Mucosa of descending colon (tissue), 3 donors: Measurements from ENCODE around the gene TMEM128. TPM values are rescaled to one million over a fixed set of nuclear protein-coding genes. Genes with fewer than 3 reads are reported as not detected.

Experiments
- ATAC-seq: fragments of 200-7000 bp; cut with Tn5 transposase; one replicate; pipeline ENCODE4 v1.9.1; 2020; ENCODE audit warnings: mild to moderate bottlenecking, moderate library complexity
- DNase-seq, 3 donors: peaks; one replicate each; pipeline ENCODE4 v3.0.0-alpha.2; 2020
- H3K36me3 ChIP-seq: fragments of 200-600 bp; one replicate; pipeline ENCODE4 v1.8.0; 2021; ENCODE audit warnings: low read depth, mild to moderate bottlenecking
- H3K4me1 ChIP-seq: fragments of 200-600 bp; one replicate; pipeline ENCODE4 v1.8.0; 2021; ENCODE audit warnings: low read depth, mild to moderate bottlenecking
- H3K4me3 ChIP-seq: fragments of 200-600 bp; one replicate; pipeline ENCODE4 v1.8.0; 2021; ENCODE audit warnings: mild to moderate bottlenecking
- H3K9me3 ChIP-seq: fragments of 200-600 bp; one replicate; pipeline ENCODE4 v1.8.0; 2021; ENCODE audit warnings: mild to moderate bottlenecking
- intact Hi-C, 2 donors: fragments of 100-400 bp; cut with DNase I in 1 of 2; cut with micrococcal nuclease in 1 of 2; formaldehyde crosslinking; loops; one replicate each; pipeline versions ENCODE4 v1.11.0 to v1.11.1; 2022; cut with DNase I, micrococcal nuclease
- long read RNA-seq, 2 donors: library from polyadenylated mRNA; unstranded; transcript quantifications; one replicate each; pipeline ENCODE4 v2.0.0, GENCODE V29; 2019 to 2021
- total RNA-seq, 3 donors: library from RNA; stranded (reverse); fragmentation: NEBNext Ultra II Directional in 2 of 3; extraction: Animal tissue kit (Norgen Biotek cat#: 25700) in 2 of 3; gene quantifications; one replicate each; pipeline versions ENCODE4 v1.2.1 to v1.2.4, GENCODE V29; 2021 to 2023
- TF ChIP-seq, protein P1 (sequence below): fragments of 200-600 bp; IDR thresholded peaks from one replicate; pipeline ENCODE4 v1.8.0; 2022; ENCODE audit warnings: antibody characterized with exemption, mild to moderate bottlenecking
- donor health status: DM: no; HTN: no; CAD: no; lungs with moderate emphysema.
- donor health status: DM: no; HTN: no; CAD: no.
- donor health status: DM: no; HTN: yes; CAD: no.

The TMEM128 gene, protein sequence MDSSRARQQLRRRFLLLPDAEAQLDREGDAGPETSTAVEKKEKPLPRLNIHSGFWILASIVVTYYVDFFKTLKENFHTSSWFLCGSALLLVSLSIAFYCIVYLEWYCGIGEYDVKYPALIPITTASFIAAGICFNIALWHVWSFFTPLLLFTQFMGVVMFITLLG
- total RNA-seq, result 10 to 100 TPM; 14.9 to 20.7 (median 19.6) TPM
- long read RNA-seq, donor 1, transcript TMEM128-202 (5 exons, 1,221 nt), result major isoform, 8 of 10 reads
- long read RNA-seq, donor 1, partial matches to known transcripts, result 0 of 10 reads
- long read RNA-seq, donor 1, other reads (novel, unspliced or antisense), result 2 of 10 reads
- long read RNA-seq, donor 2, transcript TMEM128-202 (5 exons, 1,221 nt), result major isoform, 12 of 15 reads
- long read RNA-seq, donor 2, partial matches to known transcripts, result 0 of 15 reads
- long read RNA-seq, donor 2, other reads (novel, unspliced or antisense), result 3 of 15 reads

DNA sequence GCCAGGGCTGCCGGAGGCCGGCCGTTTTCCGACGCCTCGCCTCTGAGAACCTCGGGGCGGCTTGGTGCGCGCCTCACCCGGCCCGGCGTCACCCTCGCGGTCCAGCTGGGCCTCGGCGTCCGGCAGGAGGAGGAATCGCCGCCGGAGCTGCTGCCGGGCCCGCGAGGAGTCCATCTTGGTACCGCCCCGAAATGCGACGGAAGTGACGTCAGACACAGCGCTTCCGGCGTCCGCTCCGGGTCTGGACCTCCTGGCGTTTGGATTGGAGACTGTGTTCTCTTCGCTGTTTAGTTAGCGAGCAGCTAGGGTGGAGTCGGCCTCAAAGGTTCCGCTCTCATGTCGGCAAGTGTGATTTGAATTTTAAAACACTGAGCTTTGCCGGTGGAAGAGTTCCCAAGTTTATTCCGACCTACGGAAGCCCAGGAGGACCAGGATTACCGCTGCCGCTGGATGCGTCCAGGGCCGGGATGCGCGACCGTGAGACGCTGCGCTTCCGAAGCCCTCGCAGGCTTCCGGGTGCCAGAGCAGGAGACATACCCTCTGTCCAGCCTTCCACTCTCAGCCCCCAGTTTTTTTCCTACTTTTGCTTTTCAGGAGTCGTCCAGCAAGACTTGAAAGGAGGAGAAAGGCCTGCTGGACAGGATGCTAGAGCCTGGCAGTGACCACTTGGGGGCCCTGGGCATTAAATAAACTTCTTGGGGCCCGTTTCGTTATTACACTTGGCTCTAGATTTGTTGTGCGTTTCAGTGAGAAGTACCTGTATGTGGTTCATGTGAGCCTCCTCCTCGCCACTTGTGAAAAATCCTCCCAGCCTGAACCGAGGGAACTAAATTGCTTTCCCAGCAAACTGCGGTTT, at the start of gene TMEM128:
Gene TMEM128, minus strand, starts transcription at position 195 of the 856 bp plus-strand sequence. Its CDS starts 21 bp downstream, at position 174.
- DNase-seq (peak; percentile 94 to 97 (median 94)), ATAC-seq (peak; percentile 97)
- Histone ChIP-seq H3K4me1 (peaks cover 18% of the 10 kb centered on the region), H3K36me3 (no peaks in the 10 kb centered on the region), H3K4me3 (peak within 1 kb of the TSS; percentile 57), H3K9me3 (no peaks in the 10 kb centered on the region)
- TF ChIP-seq, protein P1, sequence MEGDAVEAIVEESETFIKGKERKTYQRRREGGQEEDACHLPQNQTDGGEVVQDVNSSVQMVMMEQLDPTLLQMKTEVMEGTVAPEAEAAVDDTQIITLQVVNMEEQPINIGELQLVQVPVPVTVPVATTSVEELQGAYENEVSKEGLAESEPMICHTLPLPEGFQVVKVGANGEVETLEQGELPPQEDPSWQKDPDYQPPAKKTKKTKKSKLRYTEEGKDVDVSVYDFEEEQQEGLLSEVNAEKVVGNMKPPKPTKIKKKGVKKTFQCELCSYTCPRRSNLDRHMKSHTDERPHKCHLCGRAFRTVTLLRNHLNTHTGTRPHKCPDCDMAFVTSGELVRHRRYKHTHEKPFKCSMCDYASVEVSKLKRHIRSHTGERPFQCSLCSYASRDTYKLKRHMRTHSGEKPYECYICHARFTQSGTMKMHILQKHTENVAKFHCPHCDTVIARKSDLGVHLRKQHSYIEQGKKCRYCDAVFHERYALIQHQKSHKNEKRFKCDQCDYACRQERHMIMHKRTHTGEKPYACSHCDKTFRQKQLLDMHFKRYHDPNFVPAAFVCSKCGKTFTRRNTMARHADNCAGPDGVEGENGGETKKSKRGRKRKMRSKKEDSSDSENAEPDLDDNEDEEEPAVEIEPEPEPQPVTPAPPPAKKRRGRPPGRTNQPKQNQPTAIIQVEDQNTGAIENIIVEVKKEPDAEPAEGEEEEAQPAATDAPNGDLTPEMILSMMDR, result no peak
- intact Hi-C loops, result no loop called here

DNA sequence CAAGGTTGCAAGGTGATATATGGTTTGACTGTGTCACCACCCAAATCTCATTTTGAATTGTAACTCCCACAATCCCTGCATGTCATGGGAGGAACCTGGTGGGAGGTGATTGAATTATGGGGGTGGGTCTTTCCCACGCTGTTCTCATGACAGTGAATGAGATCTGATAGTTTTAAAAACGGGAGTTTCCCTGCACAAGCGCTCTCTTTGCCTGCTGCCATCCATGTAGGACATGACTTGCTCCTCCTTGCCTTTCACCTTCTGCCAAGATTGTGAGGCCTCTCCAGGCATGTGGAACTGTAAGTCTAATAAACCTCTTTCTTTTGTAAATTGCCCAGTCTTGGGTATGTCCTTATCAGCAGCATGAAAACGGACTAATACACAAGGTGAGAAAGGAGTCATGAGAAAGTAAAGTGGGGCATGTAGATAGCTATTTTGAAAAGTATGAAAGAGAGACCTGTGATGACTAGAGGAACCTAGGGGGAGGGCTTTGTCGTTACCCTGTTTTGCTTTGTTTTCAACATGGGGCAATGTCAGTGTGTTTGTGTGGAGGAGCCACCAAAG, 48.3 kb upstream of the TMEM128 start:
- DNase-seq, result no peak
- Histone ChIP-seq H3K4me3 (no peak overlapping the region), H3K9me3 (no peaks in the 10 kb centered on the region), H3K4me1 (peaks cover 2% of the 10 kb centered on the region), H3K36me3 (no peaks in the 10 kb centered on the region)
- ATAC-seq, result no peak
- intact Hi-C loops, result no loop called here
- TF ChIP-seq, protein P1, result no peak

DNA sequence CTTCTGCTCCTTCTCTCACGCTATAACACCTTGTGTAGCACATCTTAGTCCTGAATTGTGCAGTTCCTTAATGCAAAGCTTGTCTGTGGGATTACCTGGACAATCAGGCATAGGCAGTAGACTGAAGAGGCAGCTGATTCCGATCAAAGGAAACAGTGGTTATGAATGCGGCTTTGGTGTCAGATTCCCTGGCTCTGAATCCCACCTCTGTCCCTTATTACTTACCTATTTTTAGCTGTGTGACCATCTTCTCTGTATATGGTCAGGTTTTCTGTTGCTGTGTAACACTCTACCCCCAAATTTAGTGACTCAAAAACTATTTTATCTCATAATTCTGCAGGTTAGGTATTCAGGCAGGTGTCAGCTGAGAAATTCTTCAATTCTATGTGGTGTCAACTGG, 45.3 kb upstream of the TMEM128 start:
- DNase-seq, result no peak
- no peak overlapping the region for H3K4me3 ChIP-seq
- intact Hi-C loops, result no loop called here
- TF ChIP-seq, protein P1, result no peak
- peaks cover 15% of the 10 kb centered on the region for H3K4me1 ChIP-seq
- ATAC-seq, result no peak
- H3K36me3 ChIP-seq, result no peaks in the 10 kb centered on the region
- H3K9me3 ChIP-seq, result no peaks in the 10 kb centered on the region

DNA sequence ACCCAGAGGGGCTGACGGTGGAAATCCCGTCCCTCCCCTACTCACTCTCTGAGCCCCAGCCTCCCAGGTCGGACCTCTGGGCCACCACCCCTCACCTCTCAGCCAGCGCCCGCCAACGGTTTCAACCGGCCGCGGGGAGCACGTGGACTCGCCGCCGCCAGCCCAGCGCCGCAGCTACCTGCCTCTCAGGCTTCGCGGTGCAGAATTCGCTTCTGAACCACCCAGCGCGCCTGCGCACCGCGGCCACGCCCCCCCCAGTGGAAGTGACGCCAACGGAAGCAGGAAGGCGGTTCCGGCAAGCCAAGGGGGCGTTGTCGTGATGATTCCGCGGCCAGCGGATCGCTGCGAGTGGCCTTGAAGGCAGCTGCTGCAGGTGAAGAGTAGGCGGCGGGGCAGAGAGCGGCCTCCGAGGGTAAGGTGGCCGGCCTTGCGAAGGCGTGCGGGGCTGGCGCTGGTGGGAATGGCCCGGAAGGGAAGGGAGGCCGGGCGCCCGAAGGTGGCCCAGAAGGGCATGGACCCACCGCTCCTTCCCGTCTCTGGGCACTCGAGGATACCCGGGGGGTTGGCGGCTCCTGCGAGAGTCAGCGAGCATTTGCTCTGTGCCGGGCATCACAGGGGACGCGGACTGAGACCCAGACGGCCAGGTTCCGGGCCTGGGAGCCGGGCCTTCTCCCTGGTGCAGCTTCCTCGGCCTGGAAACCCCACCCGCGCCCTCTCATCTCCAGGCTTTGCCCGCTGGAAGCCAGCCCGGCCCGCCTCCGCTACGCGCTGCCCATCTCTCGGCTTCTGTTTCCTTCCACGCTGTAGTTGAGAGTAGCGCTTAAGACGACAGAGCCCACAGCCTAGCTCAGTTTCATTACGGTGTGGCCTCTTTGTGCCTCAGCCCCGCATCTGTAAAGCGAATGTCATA, 42.2 kb upstream of the TMEM128 start, which contains the start of the genes LYAR and ZBTB49:
Gene LYAR, minus strand, starts transcription at position 214 of the 910 bp plus-strand sequence. CDS start 6,412 bp downstream, outside the sequence.
Gene ZBTB49, plus strand, starts transcription at position 311 of the 910 bp plus-strand sequence. CDS start 9,695 bp downstream, outside the sequence.
- Histone ChIP-seq H3K4me3 (peak within 1 kb of the TSS; percentile 80), H3K9me3 (no peaks in the 10 kb centered on the region), H3K36me3 (no peaks in the 10 kb centered on the region), H3K4me1 (peaks cover 15% of the 10 kb centered on the region)
- DNase-seq (peak; percentile 95 to 99 (median 96)), ATAC-seq (peak; percentile 99)
- intact Hi-C loops, result no loop called here
- TF ChIP-seq, protein P1, result no peak
